NOMO-1 treated with dmso at 0.1 percent for 144 hours (cell line): ENCODE measurements around the gene CACNG8.

Source experiments
- DNase-seq: peaks from one replicate; lab custom pipeline; 2025; ENCODE audit not compliant: unreplicated experiment; lab: John Stamatoyannopoulos, UW

CACNG8 gene

DNA sequence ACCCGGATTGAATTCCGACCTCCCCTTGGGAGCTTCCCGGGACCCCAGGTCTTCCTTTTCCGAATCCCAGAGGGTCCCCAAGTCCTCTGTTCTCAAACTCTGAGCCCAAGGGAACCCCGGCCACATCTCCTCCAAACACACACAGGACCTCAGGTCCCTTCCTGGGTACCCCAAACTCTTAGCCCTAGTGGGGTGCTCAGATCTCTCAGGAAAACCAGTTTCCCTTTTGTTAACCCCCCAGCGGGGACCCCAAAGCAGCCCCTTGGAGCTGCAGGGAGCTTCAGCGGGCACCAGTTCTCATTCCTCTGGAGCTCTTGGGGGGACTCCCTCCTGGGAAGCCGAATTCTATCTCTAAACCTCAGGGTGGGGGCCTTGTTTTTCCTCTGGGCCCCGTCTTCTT lies 29.5 kb downstream of the CACNG8 start:
- no peak for DNase-seq

- no peak for DNase-seq
These were observed 30.1 kb downstream of the CACNG8 start for GRCh38 chr19:53992815-53993214.

GRCh38 chr19:53993448-53993847 lies 30.7 kb downstream of the CACNG8 start:
- DNase-seq = no peak

- DNase-seq = no peak
These were observed 32.1 kb downstream of the CACNG8 start for GRCh38 chr19:53994811-53995210.

GRCh38 chr19:53998223-53998622 lies 35.5 kb downstream of the CACNG8 start:
- no peak for DNase-seq

- DNase-seq = no peak
These were observed 37.0 kb downstream of the CACNG8 start for GRCh38 chr19:53999694-54000093.

GRCh38 chr19:54001496-54001895 lies 38.8 kb downstream of the CACNG8 start:
- no peak for DNase-seq

DNA sequence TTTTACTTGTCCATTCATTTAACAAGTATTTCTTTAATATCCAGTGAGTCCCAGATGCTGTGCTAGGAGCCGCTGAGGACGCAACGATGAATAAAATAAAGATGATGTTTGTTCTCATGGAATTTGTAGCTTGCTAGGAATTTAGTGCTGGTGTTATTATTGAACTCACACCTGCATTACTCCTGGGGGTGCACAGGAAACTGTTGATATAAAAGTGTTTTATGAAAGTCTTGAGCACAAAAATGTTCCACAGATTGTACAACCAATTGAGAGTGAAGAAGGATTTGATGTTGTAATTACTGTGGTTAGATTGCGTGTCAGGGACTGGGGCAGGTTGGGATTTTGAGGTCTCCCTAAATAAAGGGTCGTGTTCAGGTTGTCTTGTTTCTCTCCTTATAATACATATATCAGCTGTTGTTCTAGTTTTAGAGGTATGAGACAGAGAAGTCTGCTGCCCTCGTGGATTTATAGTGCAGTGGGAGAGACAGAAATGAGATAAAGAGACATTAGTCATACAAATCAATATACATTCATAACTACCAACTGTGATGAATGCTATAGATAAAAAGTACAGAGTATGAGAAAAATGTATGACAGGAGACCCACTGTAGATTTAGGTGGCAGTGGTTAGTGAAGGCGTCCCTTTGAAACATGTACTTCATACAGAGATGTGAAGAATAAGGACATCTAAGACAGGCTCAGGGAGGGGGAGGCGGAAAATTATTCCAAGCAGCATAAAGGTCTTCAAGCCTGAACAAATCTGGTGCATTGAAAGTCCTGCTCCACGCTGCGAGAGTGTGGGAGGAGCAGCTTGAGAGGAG lies 40.0 kb downstream of the CACNG8 start:
- no peak for DNase-seq

DNA sequence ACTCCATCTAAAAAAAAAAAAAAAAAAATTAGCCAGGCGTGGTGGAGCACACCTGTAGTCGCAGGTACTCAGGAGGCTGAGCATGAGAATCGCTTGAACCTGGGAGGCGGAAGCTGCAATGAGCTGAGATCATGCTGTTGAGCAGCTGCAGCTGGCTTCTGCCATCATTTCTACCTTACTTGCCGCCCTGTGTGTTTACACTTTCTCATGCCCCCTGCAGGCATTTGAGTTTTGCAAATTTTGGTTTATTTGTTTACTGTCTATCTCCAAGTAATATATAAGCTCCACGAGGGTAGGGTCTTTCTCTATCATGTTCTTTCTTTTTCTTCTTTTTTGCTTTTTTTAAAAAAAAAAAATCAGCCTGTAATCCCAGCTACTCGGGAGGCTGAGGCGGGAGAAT lies 46.7 kb downstream of the CACNG8 start:
- no peak for DNase-seq

- DNase-seq = no peak
These were observed 47.7 kb downstream of the CACNG8 start for GRCh38 chr19:54010474-54010873.

- no peak for DNase-seq
These were observed 48.9 kb downstream of the CACNG8 start for GRCh38 chr19:54011507-54012211.

GRCh38 chr19:54013866-54014265 lies 51.1 kb downstream of the CACNG8 start:
- no peak for DNase-seq

DNA sequence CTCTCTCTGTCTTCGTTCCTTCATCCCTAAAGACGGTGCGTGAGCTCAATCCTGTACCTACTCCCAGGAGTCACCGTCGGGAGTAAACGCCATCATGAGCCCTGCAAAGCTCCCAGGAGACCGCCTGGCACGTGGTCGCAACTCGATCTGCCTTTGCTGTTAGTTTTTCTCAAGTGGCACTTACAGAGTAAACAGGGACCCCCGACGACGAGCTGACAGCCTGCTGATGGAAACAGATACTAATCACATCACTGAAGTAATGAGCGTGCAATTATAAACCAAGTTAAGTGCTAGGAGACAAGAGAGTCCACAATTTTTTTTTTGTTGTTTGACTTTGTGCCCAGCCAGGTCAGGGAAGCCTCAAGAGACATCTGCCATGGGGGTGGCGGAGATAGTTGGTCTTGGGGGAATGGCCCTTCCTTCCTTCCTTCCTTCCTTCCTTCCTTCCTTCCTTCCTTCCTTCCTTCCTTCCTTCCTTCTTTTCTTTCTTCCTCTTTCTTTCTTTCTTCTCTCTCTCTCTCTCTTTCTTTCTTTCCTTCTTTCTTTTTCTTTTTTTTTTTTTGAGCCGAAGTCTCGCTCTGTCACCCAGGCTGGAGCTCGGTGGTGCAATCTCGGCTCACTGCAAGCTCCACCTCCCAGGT lies 52.3 kb downstream of the CACNG8 start:
- no peak for DNase-seq

DNA sequence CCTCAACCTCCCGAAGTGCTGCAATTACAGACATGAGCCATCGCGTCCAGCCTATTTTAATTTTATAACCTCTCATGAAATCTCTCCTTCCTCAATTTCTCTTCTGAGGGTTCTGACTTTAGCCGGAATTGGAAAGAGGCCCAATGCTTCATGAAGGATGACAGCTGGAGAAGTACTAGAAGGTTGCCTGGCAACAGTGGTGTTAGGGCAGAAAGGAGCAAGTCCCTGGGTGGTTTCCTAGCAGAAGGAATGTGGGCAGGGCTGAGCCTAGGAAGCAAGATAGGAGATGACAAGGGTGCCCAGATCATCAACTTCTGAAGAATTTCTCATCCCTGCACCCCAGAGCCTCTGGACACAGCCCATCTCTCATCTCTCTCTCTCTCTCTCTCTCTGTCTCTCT lies 54.5 kb downstream of the CACNG8 start:
- no peak for DNase-seq

DNA sequence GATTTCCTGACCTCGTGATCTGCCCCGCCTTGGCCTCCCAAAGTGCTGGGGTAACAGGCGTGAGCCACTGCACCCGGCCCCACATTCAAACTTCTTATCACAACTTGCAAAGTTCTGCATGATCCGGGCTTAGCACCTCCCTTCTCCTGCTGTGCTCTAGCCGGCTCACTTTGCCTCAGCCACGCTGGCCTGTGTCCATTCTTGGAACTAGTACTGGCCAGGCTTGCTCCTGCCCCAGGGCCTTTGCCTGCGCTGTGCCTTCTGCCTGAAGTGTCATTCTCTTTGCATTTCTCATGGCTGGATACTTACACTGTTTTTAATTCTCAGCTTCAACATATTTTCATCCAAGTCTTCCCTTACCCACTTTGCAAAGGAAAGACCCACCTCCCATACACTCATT lies 58.6 kb downstream of the CACNG8 start:
- no peak for DNase-seq

- DNase-seq = no peak
These were observed 59.2 kb downstream of the CACNG8 start for GRCh38 chr19:54021932-54022331.

DNA sequence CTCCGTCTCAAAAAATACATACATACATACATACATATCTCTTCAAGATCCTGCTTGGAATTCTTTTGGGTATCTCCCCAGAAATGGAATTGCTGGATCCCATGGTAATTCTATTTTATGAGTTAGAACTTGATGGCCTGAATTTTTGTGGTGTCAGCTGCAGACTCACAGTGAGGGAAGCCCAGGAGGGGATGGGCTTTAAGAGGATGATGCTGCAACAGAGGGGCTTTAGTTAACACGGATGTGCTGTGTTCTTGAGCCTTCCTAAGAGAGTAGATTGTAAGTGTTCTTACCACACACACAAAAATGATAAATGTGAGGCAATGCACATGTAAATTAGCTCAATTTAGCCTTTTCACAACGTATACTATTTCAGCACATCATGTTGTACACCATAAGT lies 60.5 kb downstream of the CACNG8 start:
- peak; percentile 42 for DNase-seq

DNA sequence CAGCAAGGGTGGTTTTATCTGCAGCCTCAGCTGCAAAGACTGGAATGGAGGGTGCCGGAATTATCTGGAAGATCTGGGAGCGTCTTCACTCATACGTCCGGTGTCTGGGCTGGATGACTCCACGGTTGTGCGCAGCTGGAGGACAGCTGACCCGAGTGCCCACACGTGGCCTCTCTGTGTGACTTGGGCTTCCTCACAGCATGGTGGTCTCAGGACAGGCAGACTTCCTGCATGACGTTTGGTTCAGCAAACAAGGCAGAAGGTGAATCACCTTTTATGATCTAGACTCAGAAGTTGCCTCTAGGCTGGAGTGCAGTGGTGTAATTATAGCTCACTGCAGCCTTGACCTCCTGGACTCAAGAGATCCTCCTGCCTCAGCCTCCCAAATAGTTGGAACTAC lies 61.9 kb downstream of the CACNG8 start:
- DNase-seq = no peak

- DNase-seq = no peak
These were observed 63.9 kb downstream of the CACNG8 start for GRCh38 chr19:54026656-54027055.

DNA sequence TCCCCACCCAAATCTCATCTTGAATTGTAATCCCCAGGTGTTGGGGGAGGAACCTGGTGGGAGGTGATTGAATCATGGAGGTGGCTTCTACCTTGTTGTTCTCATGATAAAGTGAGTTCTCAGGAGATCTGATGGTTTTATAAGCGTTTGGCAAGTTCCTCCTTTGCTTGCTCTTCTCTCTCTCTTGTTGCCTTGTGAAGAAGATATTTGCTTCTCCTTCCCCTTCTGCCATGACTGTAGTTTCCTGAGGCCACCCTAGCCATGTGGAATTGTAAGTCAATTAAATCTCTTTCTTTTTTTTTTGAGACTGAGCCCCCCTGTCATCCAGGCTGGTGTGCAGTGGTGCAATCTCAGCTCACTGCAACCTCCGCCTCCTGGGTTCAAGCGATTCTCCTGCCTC lies 66.6 kb downstream of the CACNG8 start:
- DNase-seq = peak; percentile 27

- no peak for DNase-seq
These were observed 67.3 kb downstream of the CACNG8 start for GRCh38 chr19:54029930-54030490.
